GM12865 (cell line): ENCODE data around the gene RABGGTA.

Experiments
- DNase-seq: peaks from one replicate; pipeline ENCODE4 v3.0.0; 2010; ENCODE audit warnings: low read depth
- H3K4me3 ChIP-seq: 2 replicates; pipeline ENCODE4 v1.5.1; 2011; ENCODE audit warnings: mild to moderate bottlenecking, low read depth, low read length, control low read depth
- CTCF ChIP-seq: IDR thresholded peaks from 2 replicates; pipeline ENCODE4 v1.5.1; 2011; ENCODE audit warnings: low read length, control low read depth, low read depth, inconsistent platforms; ENCODE audit not compliant: insufficient read depth; ENCODE audit errors: missing control alignments

Gene RABGGTA

GRCh38 chr14:24299255-24300191 lies 28.1 kb upstream of the RABGGTA start, which contains the start of the genes DHRS1 and NOP9:
DHRS1 (minus strand) TSS chr14:24299780; CDS start chr14:24299106, 674 bp downstream.
NOP9 (plus strand) TSS chr14:24299850; CDS start chr14:24299955, 105 bp downstream.
- no peak for TF ChIP-seq CTCF
- H3K4me3 ChIP-seq: peak within 1 kb of the TSS; percentile 72
- peak; percentile 94 for DNase-seq

- TF ChIP-seq CTCF: no peak
- no peak for DNase-seq
- peak overlapping the region; percentile 72 for H3K4me3 ChIP-seq
Measured at GRCh38 chr14:24298892-24299254, 27.5 kb upstream of the RABGGTA start.

- peak; percentile 24 for DNase-seq
- peak; percentile 19 for TF ChIP-seq CTCF
- H3K4me3 ChIP-seq: no peak overlapping the region
Measured at GRCh38 chr14:24297190-24297964, 26.0 kb upstream of the RABGGTA start.

- TF ChIP-seq CTCF: peak; percentile 80
- no peak overlapping the region for H3K4me3 ChIP-seq
- DNase-seq: peak; percentile 92
Measured at GRCh38 chr14:24296341-24297157, 25.2 kb upstream of the RABGGTA start.

- no peak for TF ChIP-seq CTCF
- no peak for DNase-seq
- H3K4me3 ChIP-seq: no peak overlapping the region
Measured at GRCh38 chr14:24293525-24293924, 22.1 kb upstream of the RABGGTA start.

GRCh38 chr14:24292118-24292807 lies 20.9 kb upstream of the RABGGTA start:
- no peak for TF ChIP-seq CTCF
- no peak overlapping the region for H3K4me3 ChIP-seq
- DNase-seq: no peak
